Liver (tissue), 3 donors: Measurements from ENCODE around the gene MEFV.

Experiments
- ATF3 ChIP-seq: IDR thresholded peaks from 2 replicates; pipeline ENCODE4 v1.6.1; 2016; ENCODE audit warnings: antibody characterized with exemption
- CTCF ChIP-seq: fragments of 150-350 bp; IDR thresholded peaks from 2 replicates; pipeline ENCODE4 v1.5.1; 2017; ENCODE audit warnings: improper control_type of control experiment, low read depth, low read length; ENCODE audit not compliant: missing input control
- EGR1 ChIP-seq, 2 donors: IDR thresholded peaks; 2 replicates each; pipeline ENCODE4 v1.6.1; 2016 to 2018; ENCODE audit warnings: antibody characterized with exemption in 2 of 2, low read depth in 2 of 2
- GABPA ChIP-seq, 2 donors: IDR thresholded peaks in 1 of 2; conservative IDR thresholded peaks in 1 of 2; 2 replicates each; pipeline ENCODE4 v1.6.1; 2016; ENCODE audit warnings: antibody characterized with exemption in 2 of 2, mild to moderate bottlenecking in 1 of 2, moderate library complexity in 1 of 2
- HNF4G ChIP-seq: IDR thresholded peaks from 2 replicates; pipeline ENCODE4 v1.6.1; 2016; ENCODE audit warnings: antibody characterized with exemption
- SP1 ChIP-seq: IDR thresholded peaks from 2 replicates; pipeline ENCODE4 v1.6.1; 2018; ENCODE audit warnings: antibody characterized with exemption, mild to moderate bottlenecking
- TAF1 ChIP-seq: conservative IDR thresholded peaks from 2 replicates; pipeline ENCODE4 v1.6.1; 2016; ENCODE audit warnings: antibody characterized with exemption, mild to moderate bottlenecking
- YY1 ChIP-seq: IDR thresholded peaks from 2 replicates; pipeline ENCODE4 v1.6.1; 2016; ENCODE audit warnings: antibody characterized with exemption, mild to moderate bottlenecking
- ZBTB33 ChIP-seq: IDR thresholded peaks from 2 replicates; pipeline ENCODE4 v1.6.1; 2016; ENCODE audit warnings: antibody characterized with exemption
- TF ChIP-seq, protein P1 (sequence below): IDR thresholded peaks from 2 replicates; pipeline ENCODE4 v1.6.1; 2016; ENCODE audit warnings: antibody characterized with exemption, mild to moderate bottlenecking
- TF ChIP-seq, protein P2 (sequence below): IDR thresholded peaks from 2 replicates; pipeline ENCODE4 v1.6.1; 2016; ENCODE audit warnings: antibody characterized with exemption
- donor health status: healthy.
- donor health status: healthy.

- TF ChIP-seq, protein P1, sequence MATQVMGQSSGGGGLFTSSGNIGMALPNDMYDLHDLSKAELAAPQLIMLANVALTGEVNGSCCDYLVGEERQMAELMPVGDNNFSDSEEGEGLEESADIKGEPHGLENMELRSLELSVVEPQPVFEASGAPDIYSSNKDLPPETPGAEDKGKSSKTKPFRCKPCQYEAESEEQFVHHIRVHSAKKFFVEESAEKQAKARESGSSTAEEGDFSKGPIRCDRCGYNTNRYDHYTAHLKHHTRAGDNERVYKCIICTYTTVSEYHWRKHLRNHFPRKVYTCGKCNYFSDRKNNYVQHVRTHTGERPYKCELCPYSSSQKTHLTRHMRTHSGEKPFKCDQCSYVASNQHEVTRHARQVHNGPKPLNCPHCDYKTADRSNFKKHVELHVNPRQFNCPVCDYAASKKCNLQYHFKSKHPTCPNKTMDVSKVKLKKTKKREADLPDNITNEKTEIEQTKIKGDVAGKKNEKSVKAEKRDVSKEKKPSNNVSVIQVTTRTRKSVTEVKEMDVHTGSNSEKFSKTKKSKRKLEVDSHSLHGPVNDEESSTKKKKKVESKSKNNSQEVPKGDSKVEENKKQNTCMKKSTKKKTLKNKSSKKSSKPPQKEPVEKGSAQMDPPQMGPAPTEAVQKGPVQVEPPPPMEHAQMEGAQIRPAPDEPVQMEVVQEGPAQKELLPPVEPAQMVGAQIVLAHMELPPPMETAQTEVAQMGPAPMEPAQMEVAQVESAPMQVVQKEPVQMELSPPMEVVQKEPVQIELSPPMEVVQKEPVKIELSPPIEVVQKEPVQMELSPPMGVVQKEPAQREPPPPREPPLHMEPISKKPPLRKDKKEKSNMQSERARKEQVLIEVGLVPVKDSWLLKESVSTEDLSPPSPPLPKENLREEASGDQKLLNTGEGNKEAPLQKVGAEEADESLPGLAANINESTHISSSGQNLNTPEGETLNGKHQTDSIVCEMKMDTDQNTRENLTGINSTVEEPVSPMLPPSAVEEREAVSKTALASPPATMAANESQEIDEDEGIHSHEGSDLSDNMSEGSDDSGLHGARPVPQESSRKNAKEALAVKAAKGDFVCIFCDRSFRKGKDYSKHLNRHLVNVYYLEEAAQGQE, result no peak
- no peak for TF ChIP-seq ZBTB33
- TF ChIP-seq EGR1 (IDR thresholded peaks at IDR 0.05; ENCODE audit: low read depth in 2 of 2), result no peak
- TF ChIP-seq SP1, result no peak
- no peak for TF ChIP-seq CTCF
- TF ChIP-seq YY1, result no peak
- TF ChIP-seq, protein P2, sequence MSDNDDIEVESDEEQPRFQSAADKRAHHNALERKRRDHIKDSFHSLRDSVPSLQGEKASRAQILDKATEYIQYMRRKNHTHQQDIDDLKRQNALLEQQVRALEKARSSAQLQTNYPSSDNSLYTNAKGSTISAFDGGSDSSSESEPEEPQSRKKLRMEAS, result no peak
- TF ChIP-seq ATF3, result no peak
- TF ChIP-seq TAF1, result no peak
- no peak for TF ChIP-seq HNF4G
- TF ChIP-seq GABPA (IDR thresholded peaks at IDR 0.05 in 1 of 2, conservative IDR thresholded peaks at IDR 0.05 in 1 of 2), result no peak
Observed at GRCh38 chr16:3283543-3284447, 27.4 kb upstream of the MEFV start.
